ENCODE data around the gene KCNIP1. TPM values are rescaled to one million over a fixed set of nuclear protein-coding genes. Genes with fewer than 3 reads are reported as not detected.

Gene KCNIP1
- total RNA-seq, 1 experiment from 2014 or later: not detected

- no peak overlapping the region for H3K27ac Mint-ChIP-seq (ENCODE audit: unreplicated experiment)
- intact Hi-C loops (cut with micrococcal nuclease; ENCODE audit: unreplicated experiment): loop anchor here (5.0 to 10.0 kb wide), 3 partner anchors 106 to 569 kb away; no protein-coding TSS in a partner anchor
- peaks cover 17% of the 10 kb centered on the region for H3K36me3 Mint-ChIP-seq (ENCODE audit: insufficient read depth, unreplicated experiment)
- peaks cover 25% of the 10 kb centered on the region for H3K27me3 Mint-ChIP-seq (ENCODE audit: unreplicated experiment)
- CTCF ChIA-PET: interaction anchor here (1.2 kb wide), 1 partner anchor 172 kb away, joined by 3 read pairs; no protein-coding TSS in a partner anchor
- no peak for DNase-seq
- H3K4me3 Mint-ChIP-seq (ENCODE audit: low read depth, unreplicated experiment): no peak overlapping the region
- TF ChIP-seq CTCF (IDR thresholded peaks at IDR 0.05; ENCODE audit: unreplicated experiment): no peak
- no TSS peak for BruUV-seq (replicated peaks)
- H3K4me1 Mint-ChIP-seq (ENCODE audit: low read depth, unreplicated experiment): peaks cover 30% of the 10 kb centered on the region
- no peaks in the 10 kb centered on the region for H3K9me3 Mint-ChIP-seq (ENCODE audit: low read depth, unreplicated experiment)
These were observed 132.4 kb downstream of the KCNIP1 start for GRCh38 chr5:170636206-170636605.

- intact Hi-C loops (cut with micrococcal nuclease; ENCODE audit: unreplicated experiment): loop anchor here (5.0 to 10.0 kb wide), 3 partner anchors 105 to 568 kb away; no protein-coding TSS in a partner anchor
- Mint-ChIP-seq H3K4me3 (ENCODE audit: low read depth, unreplicated experiment) (no peak overlapping the region), H3K4me1 (ENCODE audit: low read depth, unreplicated experiment) (peaks cover 30% of the 10 kb centered on the region), H3K27ac (ENCODE audit: unreplicated experiment) (no peak overlapping the region), H3K9me3 (ENCODE audit: low read depth, unreplicated experiment) (no peaks in the 10 kb centered on the region), H3K27me3 (ENCODE audit: unreplicated experiment) (peaks cover 26% of the 10 kb centered on the region), H3K36me3 (ENCODE audit: insufficient read depth, unreplicated experiment) (peaks cover 17% of the 10 kb centered on the region)
- DNase-seq: no peak
- CTCF ChIA-PET: no interaction called here
- TF ChIP-seq CTCF (IDR thresholded peaks at IDR 0.05; ENCODE audit: unreplicated experiment): no peak
- BruUV-seq (replicated peaks): no TSS peak
These were observed 133.1 kb downstream of the KCNIP1 start for GRCh38 chr5:170636801-170637477.

- H3K9me3 Mint-ChIP-seq (ENCODE audit: low read depth, unreplicated experiment): no peaks in the 10 kb centered on the region
- CTCF ChIA-PET: interaction anchor here (0.5 to 2.4 kb wide), 9 partner anchors 35 to 705 kb away, joined by 3 to 15 read pairs (median 6); no protein-coding TSS in a partner anchor
These were observed 134.2 kb downstream of the KCNIP1 start for GRCh38 chr5:170638051-170638450.

More at GRCh38 chr5:170638051-170638450, 134.2 kb downstream of the KCNIP1 start:
- H3K27me3 Mint-ChIP-seq (ENCODE audit: unreplicated experiment): peaks cover 24% of the 10 kb centered on the region
- peaks cover 25% of the 10 kb centered on the region for H3K4me1 Mint-ChIP-seq (ENCODE audit: low read depth, unreplicated experiment)
- H3K36me3 Mint-ChIP-seq (ENCODE audit: insufficient read depth, unreplicated experiment): peaks cover 13% of the 10 kb centered on the region
- TF ChIP-seq CTCF (IDR thresholded peaks at IDR 0.05; ENCODE audit: unreplicated experiment): no peak
- intact Hi-C loops (cut with micrococcal nuclease; ENCODE audit: unreplicated experiment): loop anchor here (1.0 to 10.0 kb wide), 5 partner anchors 104 to 699 kb away; no protein-coding TSS in a partner anchor
- BruUV-seq (replicated peaks): no TSS peak
- DNase-seq: no peak
- H3K27ac Mint-ChIP-seq (ENCODE audit: unreplicated experiment): no peak overlapping the region
- H3K4me3 Mint-ChIP-seq (ENCODE audit: low read depth, unreplicated experiment): no peak overlapping the region
